AG04450 (cell line): Measurements from ENCODE around the gene CDH4. TPM values are rescaled to one million over a fixed set of nuclear protein-coding genes. Genes with fewer than 3 reads are reported as not detected.

Experiments used
- CTCF ChIA-PET: fragments of 300-600, 350-600 bp; formaldehyde crosslinking; extraction: SDS; loops from one replicate; lab custom pipeline; 2022; ENCODE audit warnings: antibody characterized with exemption, inconsistent platforms; lab: Charles Lee
- POLR2A ChIA-PET: fragments of 350-600 bp; formaldehyde crosslinking; extraction: SDS; loops from one replicate; lab custom pipeline; 2021; ENCODE audit warnings: antibody characterized with exemption, inconsistent platforms; lab: Yijun Ruan, JAX
- DNase-seq: peaks from one replicate; pipeline ENCODE4 v3.0.0-alpha.2; 2011; ENCODE audit warnings: low read depth, low spot score
- H3K27ac ChIP-seq: one replicate; pipeline ENCODE4 v1.5.1; 2012; ENCODE audit warnings: low read depth, low read length, control low read depth
- H3K27me3 ChIP-seq: one replicate; pipeline ENCODE4 v1.6.0; 2012; ENCODE audit warnings: low read length; ENCODE audit not compliant: control insufficient read depth, insufficient read depth
- H3K4me3 ChIP-seq: 2 replicates; pipeline ENCODE4 v1.5.1; 2011; ENCODE audit warnings: mild to moderate bottlenecking, low read depth, low read length, control low read depth
- H3K9me3 ChIP-seq: 2 replicates; pipeline ENCODE4 v1.5.1; 2012; ENCODE audit warnings: low read length; ENCODE audit not compliant: control insufficient read depth, insufficient read depth
- polyA plus RNA-seq: library from polyadenylated mRNA; depleted of rRNA; stranded (reverse); fragments of >200 nt; gene quantifications from 2 replicates; pipeline ENCODE4 v1.2.3, GENCODE V29; 2011
- TF ChIP-seq, protein P1 (sequence below): IDR thresholded peaks from 2 replicates; pipeline ENCODE4 v1.5.1; 2011; ENCODE audit warnings: low read depth, low read length, control low read depth, inconsistent platforms

CDH4 gene
- polyA plus RNA-seq, 1 experiment, result 1.6 TPM

GRCh38 chr20:61649860-61650162 is 397.8 kb downstream of the CDH4 start:
- DNase-seq, result no peak
- TF ChIP-seq, protein P1, sequence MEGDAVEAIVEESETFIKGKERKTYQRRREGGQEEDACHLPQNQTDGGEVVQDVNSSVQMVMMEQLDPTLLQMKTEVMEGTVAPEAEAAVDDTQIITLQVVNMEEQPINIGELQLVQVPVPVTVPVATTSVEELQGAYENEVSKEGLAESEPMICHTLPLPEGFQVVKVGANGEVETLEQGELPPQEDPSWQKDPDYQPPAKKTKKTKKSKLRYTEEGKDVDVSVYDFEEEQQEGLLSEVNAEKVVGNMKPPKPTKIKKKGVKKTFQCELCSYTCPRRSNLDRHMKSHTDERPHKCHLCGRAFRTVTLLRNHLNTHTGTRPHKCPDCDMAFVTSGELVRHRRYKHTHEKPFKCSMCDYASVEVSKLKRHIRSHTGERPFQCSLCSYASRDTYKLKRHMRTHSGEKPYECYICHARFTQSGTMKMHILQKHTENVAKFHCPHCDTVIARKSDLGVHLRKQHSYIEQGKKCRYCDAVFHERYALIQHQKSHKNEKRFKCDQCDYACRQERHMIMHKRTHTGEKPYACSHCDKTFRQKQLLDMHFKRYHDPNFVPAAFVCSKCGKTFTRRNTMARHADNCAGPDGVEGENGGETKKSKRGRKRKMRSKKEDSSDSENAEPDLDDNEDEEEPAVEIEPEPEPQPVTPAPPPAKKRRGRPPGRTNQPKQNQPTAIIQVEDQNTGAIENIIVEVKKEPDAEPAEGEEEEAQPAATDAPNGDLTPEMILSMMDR, result no peak
- CTCF ChIA-PET, result no interaction called here
- no peak overlapping the region for H3K27ac ChIP-seq
- H3K4me3 ChIP-seq, result no peak overlapping the region
- POLR2A ChIA-PET, result no interaction called here
- H3K9me3 ChIP-seq, result peaks cover 7% of the 10 kb centered on the region; the same call in 1 of the 2 replicates
- H3K27me3 ChIP-seq, result no peaks in the 10 kb centered on the region

DNA sequence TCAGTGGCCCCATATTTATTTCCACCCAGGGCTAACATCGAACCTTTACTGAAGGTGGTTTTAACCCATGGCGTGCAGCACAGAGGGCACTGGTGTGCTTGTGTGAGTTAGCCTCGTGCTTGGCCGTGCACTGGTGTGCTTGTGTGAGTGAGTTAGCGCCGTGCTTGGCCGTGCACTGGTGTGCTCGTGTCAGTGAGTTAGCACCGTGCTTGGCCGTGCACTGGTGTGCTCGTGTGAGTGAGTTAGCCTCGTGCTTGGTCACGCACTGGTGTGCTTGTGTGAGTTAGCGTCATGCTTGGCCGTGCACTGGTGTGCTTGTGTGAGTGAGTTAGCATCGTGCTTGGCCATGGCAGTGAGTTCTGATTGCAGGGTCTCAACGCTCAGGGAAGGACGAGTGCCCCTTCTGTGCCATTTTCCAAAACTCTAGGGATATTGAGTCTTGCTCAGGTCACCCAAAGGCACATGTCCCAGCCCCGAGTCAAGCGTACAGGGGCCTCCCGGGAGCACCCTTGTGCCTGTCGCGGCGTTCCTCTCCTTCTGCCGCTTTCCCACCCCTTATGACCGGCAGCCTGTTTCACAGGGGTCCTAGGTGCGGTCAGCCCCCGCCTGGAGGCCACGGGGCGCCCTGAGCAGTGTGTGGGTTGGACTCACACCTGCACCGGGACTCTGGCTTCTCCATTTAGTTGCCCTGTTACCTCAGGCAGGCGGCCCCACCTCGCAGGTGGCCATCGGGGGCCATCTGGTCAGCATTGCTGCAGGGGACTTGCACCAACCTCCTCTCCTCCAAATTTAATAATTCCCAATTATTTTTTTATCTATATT is 399.1 kb downstream of the CDH4 start:
- TF ChIP-seq, protein P1, result no peak
- Histone ChIP-seq H3K27me3 (no peaks in the 10 kb centered on the region), H3K27ac (no peak overlapping the region), H3K4me3 (no peak overlapping the region), H3K9me3 (peaks cover 7% of the 10 kb centered on the region; the same call in 1 of the 2 replicates)
- no peak for DNase-seq
- CTCF ChIA-PET, result no interaction called here
- POLR2A ChIA-PET, result no interaction called here

- no peak for DNase-seq
- H3K27ac ChIP-seq, result no peak overlapping the region
- ChIA-PET CTCF (no interaction called here), POLR2A (no interaction called here)
- H3K4me3 ChIP-seq, result no peak overlapping the region
- H3K27me3 ChIP-seq, result no peaks in the 10 kb centered on the region
- TF ChIP-seq, protein P1, result no peak
- peaks cover 7% of the 10 kb centered on the region; the same call in 1 of the 2 replicates for H3K9me3 ChIP-seq
Measured at GRCh38 chr20:61652146-61652545, 400.1 kb downstream of the CDH4 start.

DNA sequence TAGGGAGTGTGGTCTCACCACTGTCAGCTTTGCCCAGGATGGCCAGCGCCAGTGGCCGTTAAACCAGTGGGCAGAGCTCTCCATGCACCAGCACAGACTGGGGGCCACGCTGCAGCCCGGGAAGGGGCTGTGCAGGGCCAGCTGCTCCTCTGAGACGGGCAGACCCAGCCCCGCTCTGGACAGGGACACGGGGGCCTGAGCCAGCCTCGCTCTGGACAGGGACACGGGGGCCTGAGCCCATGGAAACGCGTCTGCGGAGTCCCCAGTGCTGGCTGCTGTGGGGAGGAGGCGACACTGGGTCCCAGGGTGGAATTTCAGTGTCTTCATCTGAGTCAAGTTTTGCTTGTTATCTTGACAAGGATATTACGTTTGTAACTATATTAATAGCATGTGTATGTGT is 402.7 kb downstream of the CDH4 start:
- TF ChIP-seq, protein P1, result no peak
- Histone ChIP-seq H3K4me3 (no peak overlapping the region), H3K27me3 (no peaks in the 10 kb centered on the region), H3K27ac (no peak overlapping the region), H3K9me3 (peaks cover 7% of the 10 kb centered on the region; the same call in 1 of the 2 replicates)
- DNase-seq, result no peak
- ChIA-PET CTCF (no interaction called here), POLR2A (no interaction called here)

DNA sequence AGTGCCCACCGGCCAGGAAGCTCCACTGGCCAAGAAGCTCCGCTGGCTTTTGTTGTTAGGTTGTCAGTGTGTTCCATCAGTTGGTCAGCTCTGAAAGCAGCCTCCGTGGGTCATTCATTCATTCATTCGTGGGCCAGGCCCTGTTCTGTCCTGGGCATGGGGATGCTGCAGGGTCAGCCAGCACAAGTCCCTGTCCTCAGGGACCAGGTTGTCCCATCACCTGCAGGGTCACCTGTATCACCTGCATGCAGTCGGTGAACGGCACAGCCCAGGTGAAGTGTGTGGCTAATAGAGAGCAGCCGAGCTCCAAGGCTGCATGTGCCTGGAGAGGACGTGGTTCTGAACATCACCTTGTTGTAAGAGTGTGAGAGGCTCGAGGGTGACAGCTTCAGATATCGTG is 403.5 kb downstream of the CDH4 start:
- peaks cover 7% of the 10 kb centered on the region; the same call in 1 of the 2 replicates for H3K9me3 ChIP-seq
- ChIA-PET CTCF (no interaction called here), POLR2A (no interaction called here)
- DNase-seq, result no peak
- H3K27ac ChIP-seq, result no peak overlapping the region
- TF ChIP-seq, protein P1, result no peak
- no peak overlapping the region for H3K4me3 ChIP-seq
- no peaks in the 10 kb centered on the region for H3K27me3 ChIP-seq
